ENCODE results near the gene TLR9.

TLR9 gene

GRCh38 chr3:52231502-52232278 is 6.2 kb upstream of the TLR9 start:
- in situ Hi-C loops (cut with HindIII; ENCODE audit: low sequenced_read_pairs) = no loop called here
- TF ChIP-seq, protein P1, sequence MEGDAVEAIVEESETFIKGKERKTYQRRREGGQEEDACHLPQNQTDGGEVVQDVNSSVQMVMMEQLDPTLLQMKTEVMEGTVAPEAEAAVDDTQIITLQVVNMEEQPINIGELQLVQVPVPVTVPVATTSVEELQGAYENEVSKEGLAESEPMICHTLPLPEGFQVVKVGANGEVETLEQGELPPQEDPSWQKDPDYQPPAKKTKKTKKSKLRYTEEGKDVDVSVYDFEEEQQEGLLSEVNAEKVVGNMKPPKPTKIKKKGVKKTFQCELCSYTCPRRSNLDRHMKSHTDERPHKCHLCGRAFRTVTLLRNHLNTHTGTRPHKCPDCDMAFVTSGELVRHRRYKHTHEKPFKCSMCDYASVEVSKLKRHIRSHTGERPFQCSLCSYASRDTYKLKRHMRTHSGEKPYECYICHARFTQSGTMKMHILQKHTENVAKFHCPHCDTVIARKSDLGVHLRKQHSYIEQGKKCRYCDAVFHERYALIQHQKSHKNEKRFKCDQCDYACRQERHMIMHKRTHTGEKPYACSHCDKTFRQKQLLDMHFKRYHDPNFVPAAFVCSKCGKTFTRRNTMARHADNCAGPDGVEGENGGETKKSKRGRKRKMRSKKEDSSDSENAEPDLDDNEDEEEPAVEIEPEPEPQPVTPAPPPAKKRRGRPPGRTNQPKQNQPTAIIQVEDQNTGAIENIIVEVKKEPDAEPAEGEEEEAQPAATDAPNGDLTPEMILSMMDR (IDR thresholded peaks at IDR 0.05; ENCODE audit: low read depth, low read length) = peak; percentile 67
- no peak for DNase-seq (ENCODE audit: low read depth, low spot score)
- no peak overlapping the region for H3K4me3 ChIP-seq (ENCODE audit: low read depth, low read length)

DNA sequence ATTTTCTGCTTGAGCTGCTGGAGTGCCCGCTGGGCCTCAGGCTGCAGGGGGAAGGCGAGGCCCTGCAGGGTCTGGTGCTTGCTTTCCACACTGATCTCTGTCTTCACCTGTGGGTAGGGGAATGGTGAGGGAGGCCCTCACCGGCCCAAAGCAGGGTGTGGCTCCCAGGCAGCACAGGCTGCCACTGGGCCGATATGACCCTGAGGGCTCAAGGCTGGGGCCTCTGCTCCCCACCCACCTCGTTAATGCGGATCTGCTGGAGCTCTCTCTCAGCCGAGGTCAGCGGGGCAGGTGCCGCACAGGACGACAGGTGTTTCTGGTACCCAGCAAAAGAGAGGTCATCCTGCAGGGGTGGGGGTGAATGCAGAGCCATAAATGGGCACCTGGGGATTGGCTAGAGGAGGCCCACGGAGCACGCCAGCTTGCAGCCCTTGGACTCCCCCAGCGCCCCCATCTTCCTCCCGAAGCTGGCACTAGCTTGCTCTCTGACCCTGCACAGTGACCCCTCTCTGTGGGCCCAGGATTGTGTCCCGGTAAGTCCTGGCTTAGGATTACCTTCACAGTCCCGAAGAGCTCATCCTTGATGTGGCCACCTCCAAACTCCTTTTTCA is 5.5 kb upstream of the TLR9 start:
- no peak for DNase-seq (ENCODE audit: low read depth, low spot score)
- H3K4me3 ChIP-seq (ENCODE audit: low read depth, low read length) = no peak overlapping the region
- TF ChIP-seq, protein P1 (IDR thresholded peaks at IDR 0.05; ENCODE audit: low read depth, low read length) = no peak
- in situ Hi-C loops (cut with HindIII; ENCODE audit: low sequenced_read_pairs) = no loop called here

DNA sequence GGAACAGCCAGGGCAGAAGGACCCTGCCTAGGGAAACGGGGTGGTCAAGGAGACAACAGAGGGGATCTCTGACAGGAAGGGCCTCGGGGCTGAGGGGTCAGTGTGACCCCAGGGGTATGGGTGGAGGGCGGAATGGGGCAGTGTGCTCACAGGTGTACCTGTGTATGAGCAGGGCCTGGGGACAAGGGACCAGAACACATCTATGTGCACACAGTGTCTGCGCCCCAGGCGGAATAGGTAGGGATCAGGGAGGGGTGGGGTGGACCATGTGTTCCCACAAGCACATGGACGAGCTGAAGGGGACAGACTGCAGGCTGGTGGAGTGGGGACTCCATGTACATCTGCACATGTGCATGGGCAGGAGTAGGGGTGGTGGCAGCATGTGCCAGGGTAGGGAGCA is 5.0 kb upstream of the TLR9 start:
- TF ChIP-seq, protein P1 (IDR thresholded peaks at IDR 0.05; ENCODE audit: low read depth, low read length) = no peak
- in situ Hi-C loops (cut with HindIII; ENCODE audit: low sequenced_read_pairs) = no loop called here
- no peak overlapping the region for H3K4me3 ChIP-seq (ENCODE audit: low read depth, low read length)
- DNase-seq (ENCODE audit: low read depth, low spot score) = no peak

DNA sequence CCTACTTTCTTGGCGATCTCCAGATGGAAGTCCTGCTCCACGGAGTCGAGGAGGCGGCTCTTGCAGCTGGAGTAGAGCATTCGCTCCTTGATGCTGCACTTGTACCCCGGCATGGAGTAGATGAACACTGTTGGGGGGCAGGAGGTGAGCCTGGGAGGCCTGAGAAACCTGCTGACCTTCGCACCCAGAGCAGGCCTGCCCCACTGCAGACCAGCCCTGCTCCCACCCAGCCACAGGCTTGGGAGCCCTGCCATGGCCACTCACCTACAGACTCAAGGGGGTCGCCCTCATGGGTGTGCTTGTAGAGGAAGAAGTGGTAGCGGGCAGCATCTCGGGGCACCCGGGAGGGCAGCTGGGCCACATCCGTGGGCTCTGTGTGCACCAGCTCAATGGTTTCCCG is 4.2 kb upstream of the TLR9 start:
- no peak for DNase-seq (ENCODE audit: low read depth, low spot score)
- no peak overlapping the region for H3K4me3 ChIP-seq (ENCODE audit: low read depth, low read length)
- in situ Hi-C loops (cut with HindIII; ENCODE audit: low sequenced_read_pairs) = no loop called here
- TF ChIP-seq, protein P1 (IDR thresholded peaks at IDR 0.05; ENCODE audit: low read depth, low read length) = no peak

DNA sequence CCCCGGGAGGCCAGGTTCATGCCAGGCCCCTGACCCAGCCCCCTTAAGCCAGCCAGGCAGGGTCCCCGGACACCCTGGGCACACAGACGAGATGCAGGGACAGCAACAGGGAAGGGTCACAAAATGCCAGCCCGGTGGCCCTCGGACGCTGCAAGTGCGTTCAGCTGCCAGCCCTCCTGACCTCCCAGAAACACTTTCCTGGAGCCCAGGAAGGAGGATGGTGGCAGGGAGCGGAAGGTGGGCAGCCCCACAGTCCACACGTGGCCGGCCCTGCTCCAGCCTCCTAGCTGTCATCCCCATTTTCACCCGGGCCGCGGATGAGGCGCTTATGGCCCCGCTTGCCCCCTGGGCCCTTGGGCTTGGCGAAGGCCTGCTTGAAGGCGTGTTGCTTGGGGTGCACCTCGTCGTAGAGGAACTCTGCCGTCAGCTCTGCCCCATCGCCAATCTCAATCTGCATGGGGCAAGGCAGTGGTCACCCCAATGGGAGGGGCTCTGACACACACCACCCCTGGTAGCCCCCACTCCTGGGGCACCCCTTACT is 3.4 kb upstream of the TLR9 start:
- TF ChIP-seq, protein P1 (IDR thresholded peaks at IDR 0.05; ENCODE audit: low read depth, low read length) = no peak
- in situ Hi-C loops (cut with HindIII; ENCODE audit: low sequenced_read_pairs) = no loop called here
- no peak for DNase-seq (ENCODE audit: low read depth, low spot score)
- H3K4me3 ChIP-seq (ENCODE audit: low read depth, low read length) = no peak overlapping the region

DNA sequence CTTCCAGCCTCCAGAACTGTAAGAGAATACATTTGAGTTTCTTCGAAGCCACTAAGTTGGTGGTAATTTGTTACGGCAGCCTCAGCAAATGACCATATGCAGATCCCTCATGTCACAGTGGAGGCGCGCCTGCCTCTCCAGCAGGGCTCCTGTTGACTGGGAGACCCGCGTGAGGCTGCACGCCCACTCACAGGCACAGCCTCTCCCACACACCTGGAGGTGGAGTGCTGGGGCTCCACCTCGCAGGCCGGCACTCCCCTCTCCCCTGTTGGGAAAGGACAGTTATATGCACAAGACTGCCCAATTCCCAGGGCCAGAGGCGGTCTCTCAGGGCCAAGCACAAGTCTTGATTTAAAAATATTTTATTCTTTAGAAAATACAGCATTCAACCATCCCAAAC is 2.8 kb upstream of the TLR9 start:
- TF ChIP-seq, protein P1 (IDR thresholded peaks at IDR 0.05; ENCODE audit: low read depth, low read length) = no peak
- no peak for DNase-seq (ENCODE audit: low read depth, low spot score)
- in situ Hi-C loops (cut with HindIII; ENCODE audit: low sequenced_read_pairs) = no loop called here
- no peak overlapping the region for H3K4me3 ChIP-seq (ENCODE audit: low read depth, low read length)

All from astrocyte of the spinal cord (primary cell).